ENCODE measurements around the gene TMEM41B. TPM values are rescaled to one million over a fixed set of nuclear protein-coding genes. Genes with fewer than 3 reads are reported as not detected.

TMEM41B gene
- total RNA-seq, 4 donors from 2014 or later, result 19.4 to 31.5 (median 28.4) TPM

DNA sequence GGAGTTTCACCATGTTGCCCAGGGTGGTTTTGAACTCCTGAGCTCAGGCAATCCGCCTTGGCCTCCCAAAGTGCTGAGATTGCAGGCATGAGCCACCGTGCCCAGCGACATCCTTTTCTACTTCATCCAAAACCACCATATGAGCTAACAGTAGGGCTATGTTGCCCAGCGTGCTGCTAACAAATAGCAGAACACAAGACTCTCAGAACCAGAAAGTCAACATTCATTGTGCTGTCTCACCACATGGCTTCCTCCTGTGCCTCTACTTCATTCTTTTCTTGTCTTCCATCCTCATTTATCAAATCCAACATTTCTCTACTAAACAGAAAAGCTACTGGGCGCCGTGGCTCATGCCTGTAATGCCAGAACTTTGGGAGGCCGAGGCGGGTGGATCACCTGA lies 37.2 kb downstream of the TMEM41B start:
- TF ChIP-seq CTCF (IDR thresholded peaks at IDR 0.05; ENCODE audit: low read depth), result no peak

DNA sequence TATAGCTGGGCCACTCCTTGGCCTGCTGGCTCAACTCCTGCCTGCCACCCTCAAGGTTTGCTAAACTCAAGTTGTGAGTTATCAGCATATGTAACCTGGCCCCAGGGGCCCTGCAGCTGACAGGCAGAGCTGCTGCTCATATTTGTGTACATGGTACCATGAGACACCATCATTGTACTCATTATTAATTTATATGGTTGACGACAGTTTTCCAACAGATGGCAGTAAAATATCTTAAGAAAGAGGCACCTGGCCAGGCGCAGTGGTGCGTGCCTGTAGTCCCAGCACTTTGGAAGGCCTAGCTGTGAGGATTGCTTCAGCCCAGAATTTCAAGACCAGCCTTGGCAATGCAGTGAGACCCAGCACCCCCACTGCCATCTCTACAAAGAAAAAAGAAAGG lies 37.8 kb downstream of the TMEM41B start:
- no peak for TF ChIP-seq CTCF (IDR thresholded peaks at IDR 0.05; ENCODE audit: low read depth)

DNA sequence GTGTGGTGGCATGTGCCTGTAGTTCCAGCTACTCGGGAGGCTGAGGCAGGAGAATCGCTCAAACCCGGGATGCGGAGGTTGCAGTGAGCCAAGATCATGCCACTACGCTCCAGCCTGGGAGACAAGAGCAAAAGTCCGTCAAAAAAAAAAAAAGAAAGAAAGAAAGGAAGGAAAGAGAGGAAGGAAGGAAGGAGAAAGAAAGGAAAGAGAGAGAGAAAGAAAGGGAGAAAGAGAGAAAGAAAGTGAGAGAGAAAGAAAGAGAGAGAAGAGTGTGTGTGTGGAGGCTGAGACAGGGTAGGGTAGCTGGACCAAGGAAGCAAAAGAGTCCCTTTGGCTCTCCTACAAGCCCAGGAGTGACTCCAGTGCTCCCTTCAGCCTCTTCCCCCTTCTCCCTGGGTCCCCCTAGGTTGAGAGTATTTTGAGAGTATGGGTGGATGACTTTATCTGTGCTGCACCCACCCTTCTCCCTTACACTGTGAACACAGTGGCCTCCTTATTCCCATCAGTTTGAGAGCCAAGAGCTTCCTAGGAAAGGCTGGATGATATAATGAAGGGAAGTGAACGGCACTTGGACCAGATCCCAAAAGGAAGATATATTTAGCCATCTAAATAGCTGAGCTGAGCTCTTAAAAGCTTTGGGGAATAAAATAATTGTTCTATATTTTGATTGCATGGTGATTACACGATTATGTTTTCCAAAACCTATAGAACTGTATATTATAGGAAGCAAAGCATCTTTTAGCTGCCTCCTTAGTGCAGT lies 39.7 kb downstream of the TMEM41B start:
- TF ChIP-seq CTCF (IDR thresholded peaks at IDR 0.05; ENCODE audit: low read depth), result no peak

- TF ChIP-seq CTCF (IDR thresholded peaks at IDR 0.05; ENCODE audit: low read depth), result no peak
These were observed 40.7 kb downstream of the TMEM41B start for GRCh38 chr11:9273376-9274336.

- no peak for TF ChIP-seq CTCF (IDR thresholded peaks at IDR 0.05; ENCODE audit: low read depth)
These were observed 44.8 kb downstream of the TMEM41B start for GRCh38 chr11:9269492-9270013.

- no peak for TF ChIP-seq CTCF (IDR thresholded peaks at IDR 0.05; ENCODE audit: low read depth)
These were observed 46.7 kb downstream of the TMEM41B start for GRCh38 chr11:9267680-9268079.

GRCh38 chr11:9266926-9267325 lies 47.5 kb downstream of the TMEM41B start:
- no peak for TF ChIP-seq CTCF (IDR thresholded peaks at IDR 0.05; ENCODE audit: low read depth)

Measured in subcutaneous adipose tissue (tissue), 4 donors.